WTC11 (cell line): ENCODE data around the gene RNASE9. TPM values are rescaled to one million over a fixed set of nuclear protein-coding genes. Genes with fewer than 3 reads are reported as not detected.

Experiments
- ATAC-seq: fragments of 200-7000 bp; cut with Tn5 transposase; 2 replicates; pipeline ENCODE4 v1.10.0; 2021; ENCODE audit warnings: mild to moderate bottlenecking, moderate library complexity
- CTCF ChIA-PET: fragments of 300-600 bp; sonication (Branson Sonifier 250); formaldehyde crosslinking; loops from one replicate; lab custom pipeline; 2021; ENCODE audit warnings: antibody characterized with exemption; lab: Charles Lee
- POLR2A ChIA-PET: fragments of 350-600 bp; sonication (Branson Sonifier 250); formaldehyde crosslinking; loops from one replicate; lab custom pipeline; 2021; ENCODE audit warnings: antibody characterized with exemption; lab: Charles Lee
- DNase-seq: peaks from one replicate; pipeline ENCODE4 v3.0.0; 2021; ENCODE audit warnings: low spot score
- H3K27ac Mint-ChIP-seq: 2 replicates; pipeline ENCODE4 v1.8.0; 2021; ENCODE audit warnings: mixed read lengths
- H3K27me3 Mint-ChIP-seq: 2 replicates; pipeline ENCODE4 v1.8.0; 2021; ENCODE audit warnings: low read depth, mild to moderate bottlenecking, moderate library complexity, mixed read lengths
- H3K36me3 Mint-ChIP-seq: 2 replicates; pipeline ENCODE4 v1.8.0; 2021; ENCODE audit warnings: mixed read lengths
- H3K4me1 Mint-ChIP-seq: 2 replicates; pipeline ENCODE4 v1.8.0; 2022; ENCODE audit warnings: mixed read lengths
- H3K4me3 Mint-ChIP-seq: 2 replicates; pipeline ENCODE4 v1.8.0; 2021; ENCODE audit warnings: mild to moderate bottlenecking, moderate library complexity, mixed read lengths
- H3K9me3 Mint-ChIP-seq: 2 replicates; pipeline ENCODE4 v1.8.0; 2021; ENCODE audit warnings: mixed read lengths
- CBFB ChIP-seq: sonication (generic); formaldehyde crosslinking; IDR thresholded peaks from 2 replicates; pipeline ENCODE4 v1.8.1; 2022; ENCODE audit warnings: mild to moderate bottlenecking, low read depth, missing genetic modification reagents
- CREB1 ChIP-seq: sonication (generic); formaldehyde crosslinking; IDR thresholded peaks from 2 replicates; pipeline ENCODE4 v1.8.0; 2023; ENCODE audit warnings: mild to moderate bottlenecking, missing genetic modification reagents
- FOXK1 ChIP-seq: sonication (generic); formaldehyde crosslinking; IDR thresholded peaks from 2 replicates; pipeline ENCODE4 v1.8.0; 2022; ENCODE audit warnings: mild to moderate bottlenecking, moderate library complexity, missing genetic modification reagents
- FOXP1 ChIP-seq: sonication (generic); formaldehyde crosslinking; IDR thresholded peaks from 2 replicates; pipeline ENCODE4 v1.8.0; 2022; ENCODE audit warnings: missing genetic modification reagents, mild to moderate bottlenecking, moderate library complexity, borderline replicate concordance
- HMGA2 ChIP-seq: fragments of 250-450 bp; sonication (Bioruptor Pico); IDR thresholded peaks from 2 replicates; pipeline ENCODE4 v1.4.0; 2021; ENCODE audit warnings: mild to moderate bottlenecking, moderate library complexity
- OVOL2 ChIP-seq: fragments of 250-450 bp; sonication (Bioruptor Pico); IDR thresholded peaks from 2 replicates; pipeline ENCODE4 v1.9.0; 2021; ENCODE audit warnings: mild to moderate bottlenecking, borderline replicate concordance
- RELA ChIP-seq: sonication (generic); formaldehyde crosslinking; IDR thresholded peaks from 2 replicates; pipeline ENCODE4 v1.8.1; 2022; ENCODE audit warnings: missing genetic modification reagents, mild to moderate bottlenecking, borderline replicate concordance
- SMAD4 ChIP-seq: sonication (generic); formaldehyde crosslinking; IDR thresholded peaks from 2 replicates; pipeline ENCODE4 v1.8.0; 2022; ENCODE audit warnings: mild to moderate bottlenecking, missing genetic modification reagents
- TCF7 ChIP-seq: sonication (generic); formaldehyde crosslinking; IDR thresholded peaks from 2 replicates; pipeline ENCODE4 v1.8.0; 2022; ENCODE audit warnings: mild to moderate bottlenecking, low read depth, missing genetic modification reagents, moderate library complexity
- ZNF671 ChIP-seq: fragments of 250-450 bp; sonication (Bioruptor Pico); IDR thresholded peaks from 2 replicates; pipeline ENCODE4 v1.8.0; 2021; ENCODE audit warnings: mild to moderate bottlenecking
- total RNA-seq: library from RNA; stranded (reverse); gene quantifications from 3 replicates; pipeline ENCODE4 v1.2.3, GENCODE V29; 2021
- TF ChIP-seq, protein P1 (sequence below): sonication (generic); formaldehyde crosslinking; IDR thresholded peaks from 2 replicates; pipeline ENCODE4 v1.8.1; 2023; ENCODE audit warnings: mild to moderate bottlenecking, missing genetic modification reagents, moderate library complexity
- TF ChIP-seq, protein P2 (sequence below): sonication (generic); formaldehyde crosslinking; IDR thresholded peaks from 2 replicates; pipeline ENCODE4 v1.8.1; 2022; ENCODE audit warnings: mild to moderate bottlenecking, missing genetic modification reagents, moderate library complexity, borderline replicate concordance
- TF ChIP-seq, protein P3 (sequence below): fragments of 250-450 bp; sonication (Bioruptor Pico); IDR thresholded peaks from 2 replicates; pipeline ENCODE4 v1.9.0; 2021; ENCODE audit warnings: moderate library complexity, mild to moderate bottlenecking, inconsistent platforms, borderline replicate concordance
- TF ChIP-seq, protein P4 (sequence below): sonication (generic); formaldehyde crosslinking; IDR thresholded peaks from 2 replicates; pipeline ENCODE4 v1.8.1; 2022; ENCODE audit warnings: low read depth, mild to moderate bottlenecking, moderate library complexity, missing genetic modification reagents, borderline replicate concordance
- TF ChIP-seq, protein P5 (sequence below): fragments of 250-450 bp; sonication (Bioruptor Pico); IDR thresholded peaks from 2 replicates; pipeline ENCODE4 v1.9.0; 2021; ENCODE audit warnings: mild to moderate bottlenecking
- TF ChIP-seq, protein P6 (sequence below): sonication (generic); formaldehyde crosslinking; IDR thresholded peaks from 2 replicates; pipeline ENCODE4 v1.8.1; 2022; ENCODE audit warnings: mild to moderate bottlenecking, moderate library complexity, missing genetic modification reagents
- TF ChIP-seq, protein P7 (sequence below): sonication (generic); formaldehyde crosslinking; IDR thresholded peaks from 2 replicates; pipeline ENCODE4 v1.8.0; 2022; ENCODE audit warnings: mild to moderate bottlenecking, missing genetic modification reagents
- TF ChIP-seq, protein P8 (sequence below): sonication (generic); formaldehyde crosslinking; IDR thresholded peaks from 2 replicates; pipeline ENCODE4 v1.8.1; 2023; ENCODE audit warnings: mild to moderate bottlenecking, missing genetic modification reagents

The RNASE9 gene
- total RNA-seq, 1 experiment from 2014 or later: not detected

- TF ChIP-seq CREB1 (CRISPR knock-in tag) (no peak), SMAD4 (CRISPR knock-in tag) (no peak), HMGA2 (CRISPR knock-in tag) (no peak), CBFB (CRISPR knock-in tag) (no peak), TCF7 (CRISPR knock-in tag) (no peak), FOXK1 (CRISPR knock-in tag) (no peak)
- TF ChIP-seq, protein P1, sequence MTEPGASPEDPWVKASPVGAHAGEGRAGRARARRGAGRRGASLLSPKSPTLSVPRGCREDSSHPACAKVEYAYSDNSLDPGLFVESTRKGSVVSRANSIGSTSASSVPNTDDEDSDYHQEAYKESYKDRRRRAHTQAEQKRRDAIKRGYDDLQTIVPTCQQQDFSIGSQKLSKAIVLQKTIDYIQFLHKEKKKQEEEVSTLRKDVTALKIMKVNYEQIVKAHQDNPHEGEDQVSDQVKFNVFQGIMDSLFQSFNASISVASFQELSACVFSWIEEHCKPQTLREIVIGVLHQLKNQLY (CRISPR knock-in tag): no peak
- TF ChIP-seq, protein P2, sequence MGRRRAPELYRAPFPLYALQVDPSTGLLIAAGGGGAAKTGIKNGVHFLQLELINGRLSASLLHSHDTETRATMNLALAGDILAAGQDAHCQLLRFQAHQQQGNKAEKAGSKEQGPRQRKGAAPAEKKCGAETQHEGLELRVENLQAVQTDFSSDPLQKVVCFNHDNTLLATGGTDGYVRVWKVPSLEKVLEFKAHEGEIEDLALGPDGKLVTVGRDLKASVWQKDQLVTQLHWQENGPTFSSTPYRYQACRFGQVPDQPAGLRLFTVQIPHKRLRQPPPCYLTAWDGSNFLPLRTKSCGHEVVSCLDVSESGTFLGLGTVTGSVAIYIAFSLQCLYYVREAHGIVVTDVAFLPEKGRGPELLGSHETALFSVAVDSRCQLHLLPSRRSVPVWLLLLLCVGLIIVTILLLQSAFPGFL (CRISPR knock-in tag): no peak
- TF ChIP-seq, protein P3, sequence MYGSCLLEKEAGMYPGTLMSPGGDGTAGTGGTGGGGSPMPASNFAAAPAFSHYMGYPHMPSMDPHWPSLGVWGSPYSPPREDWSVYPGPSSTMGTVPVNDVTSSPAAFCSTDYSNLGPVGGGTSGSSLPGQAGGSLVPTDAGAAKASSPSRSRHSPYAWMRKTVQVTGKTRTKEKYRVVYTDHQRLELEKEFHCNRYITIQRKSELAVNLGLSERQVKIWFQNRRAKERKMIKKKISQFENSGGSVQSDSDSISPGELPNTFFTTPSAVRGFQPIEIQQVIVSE (CRISPR knock-in tag): no peak
- TF ChIP-seq, protein P4, sequence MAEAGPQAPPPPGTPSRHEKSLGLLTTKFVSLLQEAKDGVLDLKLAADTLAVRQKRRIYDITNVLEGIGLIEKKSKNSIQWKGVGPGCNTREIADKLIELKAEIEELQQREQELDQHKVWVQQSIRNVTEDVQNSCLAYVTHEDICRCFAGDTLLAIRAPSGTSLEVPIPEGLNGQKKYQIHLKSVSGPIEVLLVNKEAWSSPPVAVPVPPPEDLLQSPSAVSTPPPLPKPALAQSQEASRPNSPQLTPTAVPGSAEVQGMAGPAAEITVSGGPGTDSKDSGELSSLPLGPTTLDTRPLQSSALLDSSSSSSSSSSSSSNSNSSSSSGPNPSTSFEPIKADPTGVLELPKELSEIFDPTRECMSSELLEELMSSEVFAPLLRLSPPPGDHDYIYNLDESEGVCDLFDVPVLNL: no peak
- TF ChIP-seq, protein P5, sequence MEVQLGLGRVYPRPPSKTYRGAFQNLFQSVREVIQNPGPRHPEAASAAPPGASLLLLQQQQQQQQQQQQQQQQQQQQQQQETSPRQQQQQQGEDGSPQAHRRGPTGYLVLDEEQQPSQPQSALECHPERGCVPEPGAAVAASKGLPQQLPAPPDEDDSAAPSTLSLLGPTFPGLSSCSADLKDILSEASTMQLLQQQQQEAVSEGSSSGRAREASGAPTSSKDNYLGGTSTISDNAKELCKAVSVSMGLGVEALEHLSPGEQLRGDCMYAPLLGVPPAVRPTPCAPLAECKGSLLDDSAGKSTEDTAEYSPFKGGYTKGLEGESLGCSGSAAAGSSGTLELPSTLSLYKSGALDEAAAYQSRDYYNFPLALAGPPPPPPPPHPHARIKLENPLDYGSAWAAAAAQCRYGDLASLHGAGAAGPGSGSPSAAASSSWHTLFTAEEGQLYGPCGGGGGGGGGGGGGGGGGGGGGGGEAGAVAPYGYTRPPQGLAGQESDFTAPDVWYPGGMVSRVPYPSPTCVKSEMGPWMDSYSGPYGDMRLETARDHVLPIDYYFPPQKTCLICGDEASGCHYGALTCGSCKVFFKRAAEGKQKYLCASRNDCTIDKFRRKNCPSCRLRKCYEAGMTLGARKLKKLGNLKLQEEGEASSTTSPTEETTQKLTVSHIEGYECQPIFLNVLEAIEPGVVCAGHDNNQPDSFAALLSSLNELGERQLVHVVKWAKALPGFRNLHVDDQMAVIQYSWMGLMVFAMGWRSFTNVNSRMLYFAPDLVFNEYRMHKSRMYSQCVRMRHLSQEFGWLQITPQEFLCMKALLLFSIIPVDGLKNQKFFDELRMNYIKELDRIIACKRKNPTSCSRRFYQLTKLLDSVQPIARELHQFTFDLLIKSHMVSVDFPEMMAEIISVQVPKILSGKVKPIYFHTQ (CRISPR knock-in tag): no peak
- TF ChIP-seq, all 79 proteins: peak for 0
- Mint-ChIP-seq H3K36me3 (peaks cover 3% of the 10 kb centered on the region), H3K9me3 (peaks cover 9% of the 10 kb centered on the region), H3K4me1 (no peaks in the 10 kb centered on the region), H3K27me3 (no peaks in the 10 kb centered on the region; the same call in 1 of the 2 replicates), H3K4me3 (no peak overlapping the region), H3K27ac (no peak overlapping the region)
- POLR2A ChIA-PET: no interaction called here
- CTCF ChIA-PET: no interaction called here
- DNase-seq (no peak), ATAC-seq (no peak)
These were observed 38.5 kb downstream of the RNASE9 start for GRCh38 chr14:20522332-20522731.

- peaks cover 11% of the 10 kb centered on the region for H3K4me1 Mint-ChIP-seq
- POLR2A ChIA-PET: no interaction called here
- DNase-seq: no peak
- TF ChIP-seq, protein P6, sequence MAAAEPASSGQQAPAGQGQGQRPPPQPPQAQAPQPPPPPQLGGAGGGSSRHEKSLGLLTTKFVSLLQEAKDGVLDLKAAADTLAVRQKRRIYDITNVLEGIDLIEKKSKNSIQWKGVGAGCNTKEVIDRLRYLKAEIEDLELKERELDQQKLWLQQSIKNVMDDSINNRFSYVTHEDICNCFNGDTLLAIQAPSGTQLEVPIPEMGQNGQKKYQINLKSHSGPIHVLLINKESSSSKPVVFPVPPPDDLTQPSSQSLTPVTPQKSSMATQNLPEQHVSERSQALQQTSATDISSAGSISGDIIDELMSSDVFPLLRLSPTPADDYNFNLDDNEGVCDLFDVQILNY (CRISPR knock-in tag): no peak
- no peak for TF ChIP-seq OVOL2 (CRISPR knock-in tag)
- TF ChIP-seq ZNF671 (CRISPR knock-in tag): no peak
- no peak overlapping the region for H3K4me3 Mint-ChIP-seq
- no peaks in the 10 kb centered on the region for H3K27me3 Mint-ChIP-seq
- H3K36me3 Mint-ChIP-seq: peaks cover 3% of the 10 kb centered on the region
- no peak overlapping the region for H3K27ac Mint-ChIP-seq
- no peak for ATAC-seq
- H3K9me3 Mint-ChIP-seq: peaks cover 9% of the 10 kb centered on the region
- CTCF ChIA-PET: no interaction called here
These were observed 43.9 kb downstream of the RNASE9 start for GRCh38 chr14:20516921-20517320.

GRCh38 chr14:20515846-20516245 lies 45.0 kb downstream of the RNASE9 start:
- no peak for ATAC-seq
- peaks cover 3% of the 10 kb centered on the region for H3K36me3 Mint-ChIP-seq
- peaks cover 9% of the 10 kb centered on the region for H3K9me3 Mint-ChIP-seq
- no peak overlapping the region for H3K4me3 Mint-ChIP-seq
- ChIA-PET POLR2A (no interaction called here), CTCF (interaction anchor here (1.1 kb wide), 1 partner anchor 93 kb away, joined by 3 read pairs; no protein-coding TSS in a partner anchor)
- no peak overlapping the region for H3K27ac Mint-ChIP-seq
- H3K4me1 Mint-ChIP-seq: peaks cover 11% of the 10 kb centered on the region
- DNase-seq: no peak
- H3K27me3 Mint-ChIP-seq: no peaks in the 10 kb centered on the region
- TF ChIP-seq FOXP1 (no peak), TCF7 (CRISPR knock-in tag) (no peak), RELA (no peak)
- TF ChIP-seq, protein P7, sequence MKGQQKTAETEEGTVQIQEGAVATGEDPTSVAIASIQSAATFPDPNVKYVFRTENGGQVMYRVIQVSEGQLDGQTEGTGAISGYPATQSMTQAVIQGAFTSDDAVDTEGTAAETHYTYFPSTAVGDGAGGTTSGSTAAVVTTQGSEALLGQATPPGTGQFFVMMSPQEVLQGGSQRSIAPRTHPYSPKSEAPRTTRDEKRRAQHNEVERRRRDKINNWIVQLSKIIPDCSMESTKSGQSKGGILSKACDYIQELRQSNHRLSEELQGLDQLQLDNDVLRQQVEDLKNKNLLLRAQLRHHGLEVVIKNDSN: no peak
- TF ChIP-seq, protein P2 (CRISPR knock-in tag): no peak
- TF ChIP-seq, protein P8, sequence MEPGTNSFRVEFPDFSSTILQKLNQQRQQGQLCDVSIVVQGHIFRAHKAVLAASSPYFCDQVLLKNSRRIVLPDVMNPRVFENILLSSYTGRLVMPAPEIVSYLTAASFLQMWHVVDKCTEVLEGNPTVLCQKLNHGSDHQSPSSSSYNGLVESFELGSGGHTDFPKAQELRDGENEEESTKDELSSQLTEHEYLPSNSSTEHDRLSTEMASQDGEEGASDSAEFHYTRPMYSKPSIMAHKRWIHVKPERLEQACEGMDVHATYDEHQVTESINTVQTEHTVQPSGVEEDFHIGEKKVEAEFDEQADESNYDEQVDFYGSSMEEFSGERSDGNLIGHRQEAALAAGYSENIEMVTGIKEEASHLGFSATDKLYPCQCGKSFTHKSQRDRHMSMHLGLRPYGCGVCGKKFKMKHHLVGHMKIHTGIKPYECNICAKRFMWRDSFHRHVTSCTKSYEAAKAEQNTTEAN (CRISPR knock-in tag): no peak
